Stimulated activated CD8-positive, alpha-beta memory T cell treated with anti-CD3 and anti-CD28 coated beads, Interleukin-15, amount 100 ng/mL, for 4 hours (primary cell): ENCODE data around the gene GDF15.
A peak's percentile ranks its signal among the peaks of the same experiment; 100 is the strongest.

Experiments
- DNase-seq, 2 donors: peaks; one replicate each; pipeline ENCODE4 v3.0.0-alpha.2; 2020; ENCODE audit warnings: low read depth in 2 of 2

The GDF15 gene

GRCh38 chr19:18418483-18419194 is 32.7 kb downstream of the GDF15 start:
- DNase-seq = no peak

- peak in 1 of 2 donors; percentile 47 for DNase-seq
Measured at GRCh38 chr19:18419195-18419698, 33.3 kb downstream of the GDF15 start, which contains the start of gene SSBP4. Gene SSBP4, plus strand, starts transcription at chr19:18419398. Its CDS starts 251 bp downstream, at chr19:18419649.

GRCh38 chr19:18419699-18420460 is 33.9 kb downstream of the GDF15 start:
- DNase-seq = no peak

GRCh38 chr19:18420930-18421329 is 35.0 kb downstream of the GDF15 start:
- DNase-seq = no peak

GRCh38 chr19:18421371-18421959 is 35.5 kb downstream of the GDF15 start:
- no peak for DNase-seq

- no peak for DNase-seq
Measured at GRCh38 chr19:18422530-18423191, 36.7 kb downstream of the GDF15 start.

- DNase-seq = no peak
Measured at GRCh38 chr19:18423258-18424020, 37.5 kb downstream of the GDF15 start.

GRCh38 chr19:18424122-18424889 is 38.3 kb downstream of the GDF15 start:
- no peak for DNase-seq

GRCh38 chr19:18424890-18425514 is 39.0 kb downstream of the GDF15 start:
- DNase-seq = no peak

GRCh38 chr19:18425515-18426415 is 39.8 kb downstream of the GDF15 start:
- DNase-seq = no peak

GRCh38 chr19:18426416-18426767 is 40.4 kb downstream of the GDF15 start:
- DNase-seq = no peak

- no peak for DNase-seq
Measured at GRCh38 chr19:18427080-18427742, 41.3 kb downstream of the GDF15 start.

GRCh38 chr19:18427743-18428113 is 41.8 kb downstream of the GDF15 start:
- no peak for DNase-seq

- no peak for DNase-seq
Measured at GRCh38 chr19:18428173-18428786, 42.3 kb downstream of the GDF15 start.

- DNase-seq = peak; percentile 59 to 67
Measured at GRCh38 chr19:18428787-18429674, 43.1 kb downstream of the GDF15 start.

- no peak for DNase-seq
Measured at GRCh38 chr19:18429717-18430416, 43.9 kb downstream of the GDF15 start.
